SJCRH30 (cell line): ENCODE results near the gene ENDOD1. TPM values are rescaled to one million over a fixed set of nuclear protein-coding genes. Genes with fewer than 3 reads are reported as not detected.

Experiments used
- DNase-seq, 2 experiments: peaks; one replicate each; pipeline ENCODE4 v3.0.0-alpha.2; 2015 to 2020
- H3K27ac ChIP-seq: fragments of 250-450 bp; sonication (Bioruptor Pico); 2 replicates; pipeline ENCODE4 v1.5.1; 2020; ENCODE audit warnings: mild to moderate bottlenecking, moderate library complexity
- H3K27me3 ChIP-seq: fragments of 250-450 bp; sonication (Bioruptor Pico); 2 replicates; pipeline ENCODE4 v1.5.1; 2020; ENCODE audit warnings: mild to moderate bottlenecking, moderate library complexity
- H3K36me3 ChIP-seq: fragments of 250-450 bp; sonication (Bioruptor Pico); 2 replicates; pipeline ENCODE4 v1.5.1; 2020; ENCODE audit warnings: mild to moderate bottlenecking, moderate library complexity
- H3K4me1 ChIP-seq: fragments of 250-450 bp; sonication (Bioruptor Pico); 2 replicates; pipeline ENCODE4 v1.5.1; 2020; ENCODE audit warnings: mild to moderate bottlenecking, moderate library complexity
- H3K4me3 ChIP-seq: fragments of 250-450 bp; sonication (Bioruptor Pico); 2 replicates; pipeline ENCODE4 v1.5.1; 2020; ENCODE audit warnings: mild to moderate bottlenecking, moderate library complexity
- H3K9me3 ChIP-seq: fragments of 250-450 bp; sonication (Bioruptor Pico); replicated peaks from 2 replicates; pipeline ENCODE4 v1.5.1; 2020; ENCODE audit warnings: mild to moderate bottlenecking, moderate library complexity
- total RNA-seq: library from RNA; depleted of rRNA; stranded (reverse); fragments of >200 nt; shearing (Covaris generic); gene quantifications from 2 replicates; pipeline ENCODE4 v1.2.3, GENCODE V29; 2014

The ENDOD1 gene
- total RNA-seq, 1 experiment from 2014 or later, result 10.3 TPM

GRCh38 chr11:95086836-95087570, 2.6 kb upstream of the ENDOD1 start:
- Histone ChIP-seq H3K27ac (no peak overlapping the region), H3K36me3 (no peaks in the 10 kb centered on the region), H3K27me3 (no peaks in the 10 kb centered on the region), H3K4me3 (no peak overlapping the region), H3K9me3 (no peaks in the 10 kb centered on the region), H3K4me1 (0 out of 2 replicates have a peak, but pooled peaks cover 3% of the 10 kb centered on the region)
- no peak for DNase-seq

- Histone ChIP-seq H3K9me3 (no peaks in the 10 kb centered on the region), H3K4me3 (peak overlapping the region; percentile 75), H3K36me3 (no peaks in the 10 kb centered on the region), H3K27ac (no peak overlapping the region), H3K4me1 (0 out of 2 replicates have a peak, but pooled peaks cover 3% of the 10 kb centered on the region), H3K27me3 (no peaks in the 10 kb centered on the region)
- DNase-seq, result no peak
Observed at GRCh38 chr11:95088946-95089619, 563 bp upstream of the ENDOD1 start.

GRCh38 chr11:95091663-95092180, 2.1 kb downstream of the ENDOD1 start:
- H3K27me3 ChIP-seq, result no peaks in the 10 kb centered on the region
- H3K27ac ChIP-seq, result no peak overlapping the region
- H3K4me3 ChIP-seq, result no peak overlapping the region
- H3K9me3 ChIP-seq, result no peaks in the 10 kb centered on the region
- peaks cover 12% of the 10 kb centered on the region for H3K4me1 ChIP-seq
- DNase-seq, result no peak
- no peaks in the 10 kb centered on the region for H3K36me3 ChIP-seq

GRCh38 chr11:95092549-95093324, 3.1 kb downstream of the ENDOD1 start:
- no peak overlapping the region for H3K27ac ChIP-seq
- no peaks in the 10 kb centered on the region for H3K9me3 ChIP-seq
- no peaks in the 10 kb centered on the region for H3K36me3 ChIP-seq
- no peaks in the 10 kb centered on the region for H3K27me3 ChIP-seq
- H3K4me1 ChIP-seq, result peaks cover 14% of the 10 kb centered on the region
- no peak for DNase-seq
- no peak overlapping the region for H3K4me3 ChIP-seq

GRCh38 chr11:95093548-95093947, 3.9 kb downstream of the ENDOD1 start:
- DNase-seq, result no peak
- Histone ChIP-seq H3K4me3 (no peak overlapping the region), H3K4me1 (peaks cover 14% of the 10 kb centered on the region), H3K27ac (no peak overlapping the region), H3K27me3 (no peaks in the 10 kb centered on the region), H3K9me3 (no peaks in the 10 kb centered on the region), H3K36me3 (no peaks in the 10 kb centered on the region)

- H3K4me1 ChIP-seq, result peaks cover 16% of the 10 kb centered on the region
- H3K27me3 ChIP-seq, result no peaks in the 10 kb centered on the region
- H3K36me3 ChIP-seq, result no peaks in the 10 kb centered on the region
- peak in 1 of 2 experiments; percentile 67 for DNase-seq
- H3K27ac ChIP-seq, result peak overlapping the region; percentile 70
- no peaks in the 10 kb centered on the region for H3K9me3 ChIP-seq
- H3K4me3 ChIP-seq, result no peak overlapping the region
Observed at GRCh38 chr11:95095858-95096587, 6.4 kb downstream of the ENDOD1 start.

- no peak for DNase-seq
- H3K27ac ChIP-seq, result no peak overlapping the region
Observed at GRCh38 chr11:95097209-95097608, 7.6 kb downstream of the ENDOD1 start.

GRCh38 chr11:95098826-95099225, 9.2 kb downstream of the ENDOD1 start:
- H3K4me3 ChIP-seq, result no peak overlapping the region
- peaks cover 30% of the 10 kb centered on the region for H3K4me1 ChIP-seq
- no peaks in the 10 kb centered on the region for H3K36me3 ChIP-seq
- DNase-seq, result no peak
- no peaks in the 10 kb centered on the region for H3K9me3 ChIP-seq
- no peak overlapping the region for H3K27ac ChIP-seq
- H3K27me3 ChIP-seq, result no peaks in the 10 kb centered on the region

More at GRCh38 chr11:95097209-95097608, 7.6 kb downstream of the ENDOD1 start:
- no peaks in the 10 kb centered on the region for H3K27me3 ChIP-seq
- H3K4me1 ChIP-seq, result peaks cover 26% of the 10 kb centered on the region
- no peaks in the 10 kb centered on the region for H3K9me3 ChIP-seq
- H3K36me3 ChIP-seq, result no peaks in the 10 kb centered on the region
- H3K4me3 ChIP-seq, result no peak overlapping the region

- no peaks in the 10 kb centered on the region for H3K9me3 ChIP-seq
- H3K36me3 ChIP-seq, result no peaks in the 10 kb centered on the region
- H3K27me3 ChIP-seq, result no peaks in the 10 kb centered on the region
- no peak overlapping the region for H3K27ac ChIP-seq
- peaks cover 30% of the 10 kb centered on the region for H3K4me1 ChIP-seq
- DNase-seq, result peak in 1 of 2 experiments; percentile 17
- no peak overlapping the region for H3K4me3 ChIP-seq
Observed at GRCh38 chr11:95100191-95100648, 10.6 kb downstream of the ENDOD1 start.

GRCh38 chr11:95100856-95101507, 11.3 kb downstream of the ENDOD1 start:
- no peaks in the 10 kb centered on the region for H3K9me3 ChIP-seq
- H3K4me3 ChIP-seq, result no peak overlapping the region
- peak overlapping the region; percentile 52 for H3K27ac ChIP-seq
- H3K36me3 ChIP-seq, result no peaks in the 10 kb centered on the region
- peaks cover 23% of the 10 kb centered on the region for H3K4me1 ChIP-seq
- no peaks in the 10 kb centered on the region for H3K27me3 ChIP-seq
- DNase-seq, result peak; percentile 45 to 80

GRCh38 chr11:95101935-95102334, 12.3 kb downstream of the ENDOD1 start:
- DNase-seq, result peak in 1 of 2 experiments; percentile 29
- Histone ChIP-seq H3K36me3 (no peaks in the 10 kb centered on the region), H3K4me1 (peaks cover 16% of the 10 kb centered on the region), H3K9me3 (no peaks in the 10 kb centered on the region), H3K27ac (no peak overlapping the region), H3K27me3 (no peaks in the 10 kb centered on the region), H3K4me3 (no peak overlapping the region)

GRCh38 chr11:95102733-95103132, 13.1 kb downstream of the ENDOD1 start:
- Histone ChIP-seq H3K4me1 (peaks cover 16% of the 10 kb centered on the region), H3K27me3 (no peaks in the 10 kb centered on the region), H3K9me3 (no peaks in the 10 kb centered on the region), H3K36me3 (no peaks in the 10 kb centered on the region), H3K4me3 (no peak overlapping the region), H3K27ac (no peak overlapping the region)
- no peak for DNase-seq

- H3K27ac ChIP-seq, result no peak overlapping the region
- H3K27me3 ChIP-seq, result no peaks in the 10 kb centered on the region
- no peaks in the 10 kb centered on the region for H3K9me3 ChIP-seq
- no peak overlapping the region for H3K4me3 ChIP-seq
- H3K4me1 ChIP-seq, result peaks cover 16% of the 10 kb centered on the region
- no peaks in the 10 kb centered on the region for H3K36me3 ChIP-seq
- DNase-seq, result no peak
Observed at GRCh38 chr11:95103701-95104100, 14.1 kb downstream of the ENDOD1 start.
